GM04503 (cell line): ENCODE measurements around the gene STRA6.

ENCODE experiments used
- DNase-seq: peaks from one replicate; pipeline ENCODE4 v3.0.0-alpha.2; 2012; ENCODE audit warnings: low read depth

The STRA6 gene

DNA sequence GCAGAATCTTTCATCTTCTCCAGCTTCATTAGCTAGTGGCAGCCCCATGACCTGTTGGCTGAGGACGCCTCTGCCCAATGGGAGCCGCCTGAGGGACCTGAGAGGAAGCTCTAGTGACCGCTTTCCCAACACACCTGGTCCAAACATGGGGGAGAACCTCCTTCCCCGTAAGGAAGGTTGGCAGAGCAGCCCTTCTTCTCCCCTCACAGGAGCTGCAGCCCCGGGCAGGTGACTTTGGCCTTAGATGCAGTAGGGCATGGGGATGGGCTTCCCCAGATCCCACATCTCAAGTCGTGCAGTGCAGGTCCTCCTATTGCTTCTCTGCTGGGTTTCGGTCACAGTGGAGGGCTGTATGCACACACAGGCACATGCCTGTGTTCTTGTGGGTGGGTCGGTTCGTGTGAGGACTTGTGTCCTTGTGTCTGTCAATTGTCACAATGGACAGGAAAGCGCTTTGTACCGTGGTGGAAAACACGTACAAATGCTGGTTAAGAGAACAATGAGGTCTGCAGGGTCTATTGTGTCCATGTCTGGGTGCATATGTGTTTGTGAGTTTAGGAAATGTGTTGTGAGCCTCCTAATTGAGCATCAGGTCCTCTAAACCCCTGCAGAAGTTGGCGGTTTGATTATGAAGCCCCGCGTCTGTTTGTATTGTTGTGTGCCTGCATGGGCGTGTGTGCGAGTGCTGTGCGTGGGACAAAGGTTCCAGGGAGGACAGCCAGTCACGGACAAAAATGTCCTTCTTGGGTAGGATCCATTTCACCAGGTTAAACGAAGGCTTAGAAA is 70.8 kb downstream of the STRA6 start:
- no peak for DNase-seq

- DNase-seq, result no peak
Measured at GRCh38 chr15:74130849-74131627, 71.5 kb downstream of the STRA6 start.

DNA sequence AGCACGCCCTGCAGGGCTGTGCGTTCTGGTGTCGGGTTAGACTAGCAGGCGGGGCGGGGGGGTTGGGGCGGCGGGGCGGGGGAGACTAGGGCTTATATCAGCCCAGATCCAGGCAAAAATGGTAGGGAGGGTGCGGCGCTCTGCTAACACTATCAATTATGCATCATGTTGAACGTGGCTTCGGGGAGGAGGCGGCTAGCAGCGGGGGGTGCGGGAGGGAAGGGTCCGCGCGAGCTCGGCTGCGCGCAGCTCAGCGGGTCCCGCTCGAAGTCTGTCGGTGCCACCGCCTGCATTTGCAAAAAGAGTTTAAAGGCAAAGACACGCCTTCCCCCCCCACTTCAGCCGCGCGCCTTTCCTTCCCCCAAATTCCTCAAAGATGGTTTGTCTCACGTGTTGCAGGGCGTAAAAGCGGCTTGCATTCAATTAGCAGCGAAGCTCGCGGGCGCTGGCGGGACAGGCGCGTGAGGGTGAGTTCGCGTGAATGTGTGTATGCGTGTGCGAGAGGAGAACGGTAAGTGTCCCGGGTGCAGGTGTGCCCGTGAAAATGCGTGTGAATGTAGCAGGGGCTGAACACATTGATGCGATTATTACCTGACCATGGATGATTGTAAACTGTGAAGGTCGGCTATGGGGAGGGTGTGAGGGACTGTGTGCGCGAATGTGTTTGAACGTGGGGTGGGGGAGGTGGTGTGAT is 72.3 kb downstream of the STRA6 start, which contains the start of gene ISLR2:
TSS of gene ISLR2 (plus strand) at position 432 of the 694 bp plus-strand sequence. CDS start 2,169 bp downstream, outside the sequence.
- DNase-seq, result no peak

GRCh38 chr15:74129586-74130154 is 72.9 kb downstream of the STRA6 start:
- no peak for DNase-seq
